Fibroblast of villous mesenchyme (primary cell): ENCODE measurements around the gene SIRPA. TPM values are rescaled to one million over a fixed set of nuclear protein-coding genes. Genes with fewer than 3 reads are reported as not detected.

Experiments
- DNase-seq: peaks from one replicate; pipeline ENCODE4 v3.0.0-alpha.2; 2010; ENCODE audit warnings: low read depth
- H3K4me3 ChIP-seq: 2 replicates; pipeline ENCODE4 v1.5.1; 2011; ENCODE audit warnings: low read depth, mild to moderate bottlenecking, low read length
- CTCF ChIP-seq: IDR thresholded peaks from 2 replicates; pipeline ENCODE4 v1.5.1; 2012; ENCODE audit warnings: low read depth, mild to moderate bottlenecking, low read length; ENCODE audit not compliant: insufficient read depth
- total RNA-seq: library from RNA; depleted of rRNA; stranded (reverse); fragments of >200 nt; gene quantifications from 2 replicates; pipeline ENCODE4 v1.2.3, GENCODE V29; 2012

The SIRPA gene
- total RNA-seq, 1 donor = 3.9 TPM

GRCh38 chr20:1902188-1902587 is 7.0 kb downstream of the SIRPA start:
- no peak for TF ChIP-seq CTCF
- H3K4me3 ChIP-seq = no peak overlapping the region
- DNase-seq = no peak

GRCh38 chr20:1904135-1904534 is 8.9 kb downstream of the SIRPA start:
- DNase-seq = no peak
- TF ChIP-seq CTCF = no peak
- no peak overlapping the region for H3K4me3 ChIP-seq

GRCh38 chr20:1905009-1905408 is 9.8 kb downstream of the SIRPA start:
- no peak for TF ChIP-seq CTCF
- no peak for DNase-seq

GRCh38 chr20:1905693-1906092 is 10.5 kb downstream of the SIRPA start:
- no peak for DNase-seq
- TF ChIP-seq CTCF = no peak

More at GRCh38 chr20:1905009-1905408, 9.8 kb downstream of the SIRPA start:
- H3K4me3 ChIP-seq = no peak overlapping the region

GRCh38 chr20:1906361-1907051 is 11.3 kb downstream of the SIRPA start:
- DNase-seq = no peak
- TF ChIP-seq CTCF = no peak
- no peak overlapping the region for H3K4me3 ChIP-seq

More at GRCh38 chr20:1905693-1906092, 10.5 kb downstream of the SIRPA start:
- no peak overlapping the region for H3K4me3 ChIP-seq

GRCh38 chr20:1907586-1907985 is 12.4 kb downstream of the SIRPA start:
- no peak overlapping the region for H3K4me3 ChIP-seq
- TF ChIP-seq CTCF = no peak
- DNase-seq = no peak

- no peak for DNase-seq
- H3K4me3 ChIP-seq = no peak overlapping the region
- TF ChIP-seq CTCF = no peak
These were observed 13.0 kb downstream of the SIRPA start for GRCh38 chr20:1908191-1908590.
